ENCODE measurements around the gene ZP3.

DNA sequence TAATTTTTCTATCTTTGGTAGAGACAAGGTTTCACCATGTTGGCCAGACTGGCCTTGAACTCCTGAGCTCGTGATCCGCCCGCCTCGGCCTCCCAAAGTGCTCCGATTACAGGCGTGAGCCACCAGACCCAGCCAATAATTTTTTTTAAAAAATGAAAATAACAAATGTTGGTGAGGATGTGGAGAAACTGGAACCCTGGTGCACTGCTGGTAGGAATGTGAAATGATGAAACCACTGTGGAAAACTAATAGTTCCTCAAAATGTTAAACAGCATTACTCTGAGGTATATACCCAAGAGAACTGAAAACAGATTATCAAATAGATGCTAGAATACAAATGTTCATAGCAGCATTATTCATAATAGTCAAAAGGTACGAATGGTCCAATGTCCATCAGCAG lies 42.9 kb upstream of the ZP3 start:
- TF ChIP-seq EZH2 (IDR thresholded peaks at IDR 0.05; ENCODE audit: low read depth), result no peak
- TF ChIP-seq, protein P1, sequence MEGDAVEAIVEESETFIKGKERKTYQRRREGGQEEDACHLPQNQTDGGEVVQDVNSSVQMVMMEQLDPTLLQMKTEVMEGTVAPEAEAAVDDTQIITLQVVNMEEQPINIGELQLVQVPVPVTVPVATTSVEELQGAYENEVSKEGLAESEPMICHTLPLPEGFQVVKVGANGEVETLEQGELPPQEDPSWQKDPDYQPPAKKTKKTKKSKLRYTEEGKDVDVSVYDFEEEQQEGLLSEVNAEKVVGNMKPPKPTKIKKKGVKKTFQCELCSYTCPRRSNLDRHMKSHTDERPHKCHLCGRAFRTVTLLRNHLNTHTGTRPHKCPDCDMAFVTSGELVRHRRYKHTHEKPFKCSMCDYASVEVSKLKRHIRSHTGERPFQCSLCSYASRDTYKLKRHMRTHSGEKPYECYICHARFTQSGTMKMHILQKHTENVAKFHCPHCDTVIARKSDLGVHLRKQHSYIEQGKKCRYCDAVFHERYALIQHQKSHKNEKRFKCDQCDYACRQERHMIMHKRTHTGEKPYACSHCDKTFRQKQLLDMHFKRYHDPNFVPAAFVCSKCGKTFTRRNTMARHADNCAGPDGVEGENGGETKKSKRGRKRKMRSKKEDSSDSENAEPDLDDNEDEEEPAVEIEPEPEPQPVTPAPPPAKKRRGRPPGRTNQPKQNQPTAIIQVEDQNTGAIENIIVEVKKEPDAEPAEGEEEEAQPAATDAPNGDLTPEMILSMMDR (conservative IDR thresholded peaks at IDR 0.05), result no peak

Measured in PC-9 (cell line).